Tibial artery (tissue), 4 donors: ENCODE measurements around the gene DQX1.

Experiments used
- DNase-seq, 2 donors: peaks; one replicate each; pipeline ENCODE4 v3.0.0-alpha.2; 2019
- H3K27ac ChIP-seq, 2 donors: fragments of 200-600 bp; sonication (generic) in 1 of 2; 1 replicate in 1 of 2; 2 replicates in 1 of 2; pipeline ENCODE4 v1.5.1; 2018 to 2019; ENCODE audit warnings: mild to moderate bottlenecking in 1 of 2
- H3K27me3 ChIP-seq, 2 donors: fragments of 200-600 bp; sonication (generic) in 1 of 2; one replicate each; pipeline versions ENCODE4 v1.5.1 to v1.6.0; 2016 to 2019
- H3K36me3 ChIP-seq, 3 donors: fragments of 200-600 bp; sonication (generic) in 2 of 3; one replicate each; pipeline ENCODE4 v1.5.1; 2016 to 2019; ENCODE audit warnings: mild to moderate bottlenecking in 2 of 3
- H3K4me1 ChIP-seq, 4 donors: fragments of 200-600 bp; sonication (generic) in 2 of 4; 1 replicate in 3 of 4; 2 replicates in 1 of 4; pipeline ENCODE4 v1.5.1; 2016 to 2019
- H3K4me3 ChIP-seq, 2 donors: fragments of 200-600 bp; sonication (generic) in 1 of 2; 1 replicate in 1 of 2; 2 replicates in 1 of 2; pipeline ENCODE4 v1.5.1; 2018 to 2019; ENCODE audit warnings: mild to moderate bottlenecking in 2 of 2
- H3K9me3 ChIP-seq, 3 donors: fragments of 200-600 bp; sonication (generic) in 1 of 3; one replicate each; pipeline ENCODE4 v1.5.1; 2016 to 2019
- CTCF ChIP-seq, 2 experiments: fragments of 200-600 bp in 1 of 2; fragments of 450-650 bp in 1 of 2; IDR thresholded peaks; one replicate each; pipeline ENCODE4 v1.5.1; 2017 to 2019; ENCODE audit warnings: antibody characterized with exemption in 2 of 2, mild to moderate bottlenecking in 1 of 2, moderate library complexity in 1 of 2
- intact Hi-C: fragments of 100-400 bp; cut with DNase I; formaldehyde crosslinking; loops from one replicate; pipeline ENCODE4 v1.15.0; 2023; ENCODE audit warnings: low total_unique reads

Gene DQX1

GRCh38 chr2:74556159-74556558 is 30.1 kb upstream of the DQX1 start:
- Histone ChIP-seq H3K27me3 (no peaks in the 10 kb centered on the region), H3K4me3 (peak overlapping the region in 1 of 2 donors; percentile 92), H3K36me3 (peaks cover 0 to 10% (median 0%) of the 10 kb centered on the region in 3 donors), H3K9me3 (no peaks in the 10 kb centered on the region), H3K4me1 (peaks cover 0 to 26% (median 17%) of the 10 kb centered on the region in 4 donors), H3K27ac (peak overlapping the region in 1 of 2 donors; percentile 84)
- DNase-seq, result no peak
- no peak for TF ChIP-seq CTCF (IDR thresholded peaks at IDR 0.05)
- intact Hi-C loops, result no loop called here

- Histone ChIP-seq H3K27me3 (no peaks in the 10 kb centered on the region), H3K36me3 (peaks cover 0 to 10% (median 0%) of the 10 kb centered on the region in 3 donors), H3K9me3 (no peaks in the 10 kb centered on the region), H3K4me1 (peaks cover 0 to 26% (median 17%) of the 10 kb centered on the region in 4 donors), H3K27ac (peak overlapping the region; percentile 84 to 91), H3K4me3 (peak overlapping the region; percentile 66 to 92)
- TF ChIP-seq CTCF (IDR thresholded peaks at IDR 0.05), result no peak
- DNase-seq, result peak; percentile 43 to 73
- intact Hi-C loops, result no loop called here
Measured at GRCh38 chr2:74555610-74556103, 29.6 kb upstream of the DQX1 start.

GRCh38 chr2:74554820-74555531 is 28.9 kb upstream of the DQX1 start:
- Histone ChIP-seq H3K9me3 (no peaks in the 10 kb centered on the region), H3K4me3 (peak overlapping the region; percentile 66 to 92), H3K4me1 (peaks cover 0 to 21% (median 16%) of the 10 kb centered on the region in 4 donors), H3K27me3 (no peaks in the 10 kb centered on the region), H3K27ac (peak overlapping the region; percentile 84 to 91), H3K36me3 (peaks cover 0 to 10% (median 0%) of the 10 kb centered on the region in 3 donors)
- no peak for TF ChIP-seq CTCF (IDR thresholded peaks at IDR 0.05)
- intact Hi-C loops, result loop anchor here (5.0 kb wide), 1 partner anchor 32 kb away; no protein-coding TSS in a partner anchor
- DNase-seq, result peak; percentile 42 to 78

- peaks cover 0 to 28% (median 24%) of the 10 kb centered on the region in 4 donors for H3K4me1 ChIP-seq
- TF ChIP-seq CTCF (IDR thresholded peaks at IDR 0.05), result peak in 1 of 2 experiments; percentile 14
Measured at GRCh38 chr2:74553892-74554819, 28.1 kb upstream of the DQX1 start, which contains the start of the genes DOK1 and LOXL3. TSS of gene DOK1 (plus strand) at chr2:74554720. CDS start at chr2:74554755, 35 bp downstream. TSS of gene LOXL3 (minus strand) at chr2:74553942. CDS start at chr2:74552634, 1,308 bp downstream.

More at GRCh38 chr2:74553892-74554819, 28.1 kb upstream of the DQX1 start, which contains the start of the genes DOK1 and LOXL3:
- Histone ChIP-seq H3K9me3 (no peaks in the 10 kb centered on the region), H3K4me3 (peak within 1 kb of the TSS; percentile 66 to 92), H3K36me3 (peaks cover 0 to 10% (median 0%) of the 10 kb centered on the region in 3 donors), H3K27me3 (no peaks in the 10 kb centered on the region), H3K27ac (peak within 1 kb of the TSS; percentile 84 to 91)
- intact Hi-C loops, result loop anchor here (5.0 kb wide), 1 partner anchor 33 kb away; no protein-coding TSS in a partner anchor
- peak; percentile 87 to 95 for DNase-seq
